Activated T-helper 1 cell treated with anti-CD3 and anti-CD28 coated beads, Interleukin-12 subunit alpha, Interleukin-12 subunit beta, Interleukin-2, Interleukin-4 antibody, amounts not matched to agents 30 ng/mL and 10 ng/mL and 1 ng/mL, durations not matched to agents 14 hours and 24 hours and 36 hours (primary cell): ENCODE measurements around the gene SLC38A4. TPM values are rescaled to one million over a fixed set of nuclear protein-coding genes. Genes with fewer than 3 reads are reported as not detected.

Experiments
- DNase-seq: peaks from one replicate; pipeline ENCODE4 v3.0.0; 2021; ENCODE audit warnings: low spot score
- H3K27ac Mint-ChIP-seq: one replicate; pipeline ENCODE4 v1.8.0; 2021; ENCODE audit warnings: mild to moderate bottlenecking, mixed read lengths
- H3K27me3 Mint-ChIP-seq: one replicate; pipeline ENCODE4 v1.8.0; 2022; ENCODE audit warnings: mild to moderate bottlenecking, moderate library complexity, mixed read lengths; ENCODE audit not compliant: insufficient read depth
- H3K36me3 Mint-ChIP-seq: one replicate; pipeline ENCODE4 v1.8.0; 2021; ENCODE audit warnings: low read depth, mixed read lengths
- H3K4me1 Mint-ChIP-seq: one replicate; pipeline ENCODE4 v1.8.0; 2021; ENCODE audit warnings: low read depth, mixed read lengths
- H3K4me3 Mint-ChIP-seq: one replicate; pipeline ENCODE4 v1.8.0; 2021; ENCODE audit warnings: mild to moderate bottlenecking, moderate library complexity, mixed read lengths
- H3K9me3 Mint-ChIP-seq: one replicate; pipeline ENCODE4 v1.8.0; 2021; ENCODE audit warnings: mixed read lengths
- intact Hi-C: fragments of 100-400 bp; cut with micrococcal nuclease; formaldehyde crosslinking; loops from one replicate; pipeline ENCODE4 v1.15.1; 2024
- total RNA-seq: library from RNA; stranded (reverse); gene quantifications from 2 replicates; pipeline ENCODE4 v1.2.3, GENCODE V29; 2022

The SLC38A4 gene
- total RNA-seq, 1 donor from 2014 or later, result not detected

GRCh38 chr12:46839964-46840363 lies 14.2 kb upstream of the SLC38A4 start:
- DNase-seq, result no peak
- Mint-ChIP-seq H3K27ac (no peak overlapping the region), H3K27me3 (peaks cover 7% of the 10 kb centered on the region), H3K9me3 (no peaks in the 10 kb centered on the region), H3K36me3 (no peaks in the 10 kb centered on the region), H3K4me3 (no peak overlapping the region), H3K4me1 (no peaks in the 10 kb centered on the region)
- intact Hi-C loops, result no loop called here

GRCh38 chr12:46839232-46839631 lies 13.4 kb upstream of the SLC38A4 start:
- DNase-seq, result no peak
- intact Hi-C loops, result no loop called here
- H3K4me1 Mint-ChIP-seq, result no peaks in the 10 kb centered on the region

GRCh38 chr12:46835785-46836184 lies 10.0 kb upstream of the SLC38A4 start:
- peaks cover 2% of the 10 kb centered on the region for H3K36me3 Mint-ChIP-seq
- DNase-seq, result no peak
- no peaks in the 10 kb centered on the region for H3K9me3 Mint-ChIP-seq
- peaks cover 33% of the 10 kb centered on the region for H3K27me3 Mint-ChIP-seq
- no peak overlapping the region for H3K4me3 Mint-ChIP-seq
- intact Hi-C loops, result no loop called here
- peaks cover 5% of the 10 kb centered on the region for H3K4me1 Mint-ChIP-seq
- H3K27ac Mint-ChIP-seq, result no peak overlapping the region

More at GRCh38 chr12:46839232-46839631, 13.4 kb upstream of the SLC38A4 start:
- Mint-ChIP-seq H3K36me3 (no peaks in the 10 kb centered on the region), H3K4me3 (no peak overlapping the region), H3K9me3 (no peaks in the 10 kb centered on the region), H3K27me3 (peaks cover 7% of the 10 kb centered on the region), H3K27ac (no peak overlapping the region)

DNA sequence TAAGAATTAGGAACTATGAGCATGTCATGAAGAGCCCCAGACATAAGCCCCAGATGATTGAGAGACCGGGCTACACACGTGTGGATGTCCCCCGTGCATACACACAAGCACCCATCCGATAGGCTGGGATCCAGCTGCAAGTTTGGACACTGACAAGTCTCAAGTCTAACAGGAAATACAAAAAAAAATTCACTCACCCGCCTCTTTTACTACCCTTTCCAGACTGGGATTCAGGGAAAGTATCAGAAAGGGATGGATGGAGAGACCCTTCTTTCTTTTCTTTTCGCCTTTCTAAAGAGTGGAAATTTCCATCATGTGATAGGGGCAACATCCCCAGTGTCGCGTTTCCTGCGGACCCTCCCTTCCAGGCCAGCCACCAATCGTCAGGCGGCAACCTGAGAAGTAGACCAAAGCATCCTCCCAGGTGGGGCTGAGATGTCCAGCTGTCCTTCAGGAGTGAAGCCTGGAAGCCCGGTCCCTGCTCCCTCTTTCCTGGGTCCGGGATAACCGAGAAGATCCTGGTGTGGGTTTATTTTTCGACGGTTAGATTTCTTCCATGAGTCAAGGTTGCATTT lies 6.4 kb upstream of the SLC38A4 start:
- no peak overlapping the region for H3K4me3 Mint-ChIP-seq
- DNase-seq, result no peak
- H3K36me3 Mint-ChIP-seq, result peaks cover 4% of the 10 kb centered on the region
- no peaks in the 10 kb centered on the region for H3K9me3 Mint-ChIP-seq
- peaks cover 7% of the 10 kb centered on the region for H3K4me1 Mint-ChIP-seq
- no peak overlapping the region for H3K27ac Mint-ChIP-seq
- intact Hi-C loops, result no loop called here
- H3K27me3 Mint-ChIP-seq, result peaks cover 54% of the 10 kb centered on the region

DNA sequence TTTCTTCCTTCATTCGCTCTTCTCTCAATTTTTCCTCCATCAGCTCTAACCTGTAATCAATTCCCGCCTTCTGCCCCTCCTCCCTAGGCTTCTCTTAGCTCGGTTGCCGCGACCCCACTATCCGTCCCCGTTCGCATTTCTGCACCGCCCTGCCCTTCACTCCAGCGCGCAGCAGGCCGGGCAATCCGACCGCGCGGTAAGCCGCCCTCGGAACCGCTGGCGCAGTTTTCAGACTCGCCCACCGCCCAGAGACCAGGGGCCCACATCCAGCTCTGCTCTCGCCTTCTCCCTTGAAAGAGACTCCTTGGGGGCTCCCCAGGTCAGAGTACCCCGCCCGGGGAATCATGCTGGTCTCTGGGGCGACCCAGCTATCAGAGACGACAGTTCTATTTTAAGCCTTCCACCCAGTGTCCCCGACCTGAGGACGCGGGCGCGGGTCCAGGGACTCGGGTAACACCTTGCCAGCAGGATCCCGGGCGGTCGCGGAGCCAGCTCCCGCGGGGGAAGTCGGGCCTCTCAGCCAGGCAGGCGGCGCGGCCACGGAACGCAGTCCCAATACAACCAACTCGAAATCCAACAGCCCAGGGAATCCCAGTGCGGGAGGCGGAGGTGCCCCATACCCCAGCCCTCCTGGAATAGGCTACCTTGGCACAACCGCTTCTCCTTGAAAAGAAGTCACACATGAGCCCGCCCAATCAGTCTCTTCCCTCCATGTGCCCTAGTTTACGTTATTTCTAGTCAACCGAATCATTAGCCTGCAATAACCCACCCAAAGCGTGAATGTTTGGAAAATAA lies 5.7 kb upstream of the SLC38A4 start:
- Mint-ChIP-seq H3K27ac (no peak overlapping the region), H3K36me3 (peaks cover 4% of the 10 kb centered on the region), H3K27me3 (peaks cover 59% of the 10 kb centered on the region), H3K4me1 (peaks cover 7% of the 10 kb centered on the region), H3K9me3 (no peaks in the 10 kb centered on the region), H3K4me3 (no peak overlapping the region)
- DNase-seq, result no peak
- intact Hi-C loops, result no loop called here

- peaks cover 4% of the 10 kb centered on the region for H3K36me3 Mint-ChIP-seq
- no peaks in the 10 kb centered on the region for H3K9me3 Mint-ChIP-seq
- no peak for DNase-seq
- peak overlapping the region; percentile 26 for H3K4me3 Mint-ChIP-seq
- H3K27me3 Mint-ChIP-seq, result peaks cover 61% of the 10 kb centered on the region
- no peak overlapping the region for H3K27ac Mint-ChIP-seq
- H3K4me1 Mint-ChIP-seq, result peaks cover 7% of the 10 kb centered on the region
- intact Hi-C loops, result no loop called here
Observed at GRCh38 chr12:46830731-46831334, 5.0 kb upstream of the SLC38A4 start.

DNA sequence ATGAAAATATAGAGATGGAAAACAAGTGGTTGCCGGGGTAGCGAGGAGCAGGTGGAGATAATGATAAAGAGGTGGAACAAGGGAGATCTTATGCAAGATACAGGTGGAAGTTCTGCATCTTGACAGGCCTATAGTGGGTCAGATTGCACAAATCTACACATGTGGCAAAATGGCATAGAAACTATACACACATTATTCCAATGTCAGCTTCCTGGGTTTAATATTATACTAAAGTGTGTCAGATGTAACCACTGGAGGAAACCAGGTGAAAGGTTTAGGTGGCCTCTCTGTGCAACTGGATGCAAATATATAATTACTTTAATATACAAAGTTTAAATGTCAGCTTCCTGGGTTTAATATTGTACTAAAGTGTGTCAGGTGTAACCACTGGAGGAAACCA lies 1.1 kb downstream of the SLC38A4 start:
- Mint-ChIP-seq H3K27ac (no peak overlapping the region), H3K4me3 (no peak overlapping the region), H3K36me3 (peaks cover 2% of the 10 kb centered on the region), H3K4me1 (no peaks in the 10 kb centered on the region), H3K9me3 (no peaks in the 10 kb centered on the region), H3K27me3 (peaks cover 28% of the 10 kb centered on the region)
- no peak for DNase-seq
- intact Hi-C loops, result no loop called here

DNA sequence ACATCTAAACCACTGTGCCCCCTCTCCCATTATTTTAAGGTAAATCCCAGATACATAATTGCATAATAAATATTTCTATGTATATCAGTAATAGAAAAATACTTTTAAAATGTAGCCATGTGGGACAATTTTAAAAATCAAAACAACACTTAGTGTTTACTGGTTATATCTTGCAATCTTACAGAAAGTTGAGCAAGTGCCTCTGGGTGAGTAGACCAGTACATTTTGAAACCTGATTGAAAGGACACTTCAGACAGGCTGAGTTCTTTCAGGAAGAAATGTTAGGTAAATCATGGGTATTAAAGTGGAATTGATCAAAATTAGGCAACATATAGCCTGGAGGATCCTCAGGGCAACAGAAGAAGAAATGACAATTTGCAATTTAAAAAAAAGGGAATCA lies 7.2 kb downstream of the SLC38A4 start:
- Mint-ChIP-seq H3K4me3 (no peak overlapping the region), H3K27me3 (peaks cover 6% of the 10 kb centered on the region), H3K27ac (no peak overlapping the region), H3K36me3 (no peaks in the 10 kb centered on the region), H3K9me3 (no peaks in the 10 kb centered on the region), H3K4me1 (no peaks in the 10 kb centered on the region)
- intact Hi-C loops, result no loop called here
- DNase-seq, result no peak

DNA sequence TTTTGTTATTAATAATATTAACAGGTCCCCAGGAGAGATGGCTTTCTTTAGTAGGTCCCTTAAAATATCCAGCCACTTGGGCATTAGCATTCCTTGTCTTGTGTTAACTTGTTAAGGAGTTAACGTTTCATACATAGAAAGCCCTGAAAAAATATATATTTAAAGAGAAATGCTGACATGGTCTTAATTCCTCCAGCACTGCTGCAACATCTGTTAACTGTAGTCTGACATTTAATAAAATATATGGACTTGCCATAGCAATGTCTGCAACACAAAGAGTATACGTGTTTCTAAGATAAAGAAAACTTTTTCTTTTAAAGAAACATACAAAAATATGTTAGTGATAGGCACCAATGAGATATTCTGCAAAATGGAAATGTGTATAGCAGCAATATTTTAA lies 10.0 kb downstream of the SLC38A4 start:
- Mint-ChIP-seq H3K27me3 (peaks cover 2% of the 10 kb centered on the region), H3K36me3 (no peaks in the 10 kb centered on the region), H3K4me3 (no peak overlapping the region), H3K4me1 (no peaks in the 10 kb centered on the region), H3K9me3 (no peaks in the 10 kb centered on the region), H3K27ac (no peak overlapping the region)
- intact Hi-C loops, result no loop called here
- DNase-seq, result no peak

DNA sequence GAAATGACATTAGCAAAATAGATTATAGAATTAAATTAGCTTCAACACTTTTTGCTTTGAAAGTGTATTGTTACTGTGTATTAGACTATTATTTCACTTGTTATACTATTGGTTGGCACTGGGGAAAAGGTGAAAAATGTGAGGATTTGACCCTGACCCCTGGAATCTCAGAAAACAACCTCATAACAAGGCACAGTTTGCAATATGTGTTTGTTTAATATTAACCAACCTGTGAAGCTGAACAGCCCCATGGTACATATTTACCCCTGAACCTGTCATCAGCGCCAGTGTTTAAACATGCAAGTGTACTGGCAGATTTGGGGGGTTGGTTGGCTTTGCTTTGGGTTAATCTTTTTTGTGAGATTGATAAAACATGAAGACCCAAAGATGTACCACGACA lies 11.7 kb downstream of the SLC38A4 start:
- no peaks in the 10 kb centered on the region for H3K9me3 Mint-ChIP-seq
- no peaks in the 10 kb centered on the region for H3K36me3 Mint-ChIP-seq
- H3K4me3 Mint-ChIP-seq, result no peak overlapping the region
- no peak overlapping the region for H3K27ac Mint-ChIP-seq
- intact Hi-C loops, result no loop called here
- no peak for DNase-seq
- no peaks in the 10 kb centered on the region for H3K4me1 Mint-ChIP-seq
- peaks cover 2% of the 10 kb centered on the region for H3K27me3 Mint-ChIP-seq

GRCh38 chr12:46811185-46811584 lies 14.6 kb downstream of the SLC38A4 start:
- H3K4me1 Mint-ChIP-seq, result no peaks in the 10 kb centered on the region
- H3K27ac Mint-ChIP-seq, result no peak overlapping the region
- peaks cover 9% of the 10 kb centered on the region for H3K27me3 Mint-ChIP-seq
- DNase-seq, result no peak
- intact Hi-C loops, result no loop called here
- no peak overlapping the region for H3K4me3 Mint-ChIP-seq
- no peaks in the 10 kb centered on the region for H3K9me3 Mint-ChIP-seq
- H3K36me3 Mint-ChIP-seq, result no peaks in the 10 kb centered on the region

GRCh38 chr12:46808955-46809697 lies 16.7 kb downstream of the SLC38A4 start:
- no peak overlapping the region for H3K4me3 Mint-ChIP-seq
- no peak for DNase-seq
- no peaks in the 10 kb centered on the region for H3K4me1 Mint-ChIP-seq
- H3K27ac Mint-ChIP-seq, result no peak overlapping the region
- H3K27me3 Mint-ChIP-seq, result peaks cover 9% of the 10 kb centered on the region
- no peaks in the 10 kb centered on the region for H3K36me3 Mint-ChIP-seq
- intact Hi-C loops, result no loop called here
- H3K9me3 Mint-ChIP-seq, result no peaks in the 10 kb centered on the region

- peaks cover 9% of the 10 kb centered on the region for H3K27me3 Mint-ChIP-seq
- DNase-seq, result no peak
- no peaks in the 10 kb centered on the region for H3K9me3 Mint-ChIP-seq
- no peaks in the 10 kb centered on the region for H3K4me1 Mint-ChIP-seq
- no peaks in the 10 kb centered on the region for H3K36me3 Mint-ChIP-seq
- intact Hi-C loops, result no loop called here
- no peak overlapping the region for H3K4me3 Mint-ChIP-seq
- no peak overlapping the region for H3K27ac Mint-ChIP-seq
Observed at GRCh38 chr12:46808317-46808716, 17.5 kb downstream of the SLC38A4 start.
